ENCODE measurements around the gene FSTL3. TPM values are rescaled to one million over a fixed set of nuclear protein-coding genes. Genes with fewer than 3 reads are reported as not detected.
A peak's percentile ranks its signal among the peaks of the same experiment; 100 is the strongest.

The FSTL3 gene
- total and polyA plus RNA-seq, 2 of the 13 experiments (the other 11 are each of a cell fraction or from before 2014, with no cell fraction given), result 13.5 to 15.6 TPM

DNA sequence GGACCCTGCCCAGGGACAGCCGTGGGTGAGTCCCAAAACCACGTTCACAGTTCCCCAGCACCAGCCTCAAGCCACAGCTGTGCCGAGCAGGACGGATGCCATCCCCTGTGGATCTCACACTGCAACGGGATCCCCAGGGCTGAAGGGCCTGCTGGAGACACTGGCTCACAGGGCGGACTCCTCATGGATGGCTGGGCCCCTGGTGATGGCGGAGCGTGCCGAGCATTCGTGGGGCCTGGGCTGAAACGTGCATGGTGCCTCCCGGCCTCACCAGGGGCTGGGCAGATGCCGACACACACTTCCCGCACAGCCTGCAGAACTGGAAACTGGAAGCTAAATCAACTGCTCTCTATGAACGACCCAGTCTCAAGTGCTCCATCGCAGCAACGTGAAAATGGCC is 22.8 kb upstream of the FSTL3 start (continued):
- no peak for TF ChIP-seq TBX2 (CRISPR knock-in tag; IDR thresholded peaks at IDR 0.05; ENCODE audit: borderline replicate concordance)

DNA sequence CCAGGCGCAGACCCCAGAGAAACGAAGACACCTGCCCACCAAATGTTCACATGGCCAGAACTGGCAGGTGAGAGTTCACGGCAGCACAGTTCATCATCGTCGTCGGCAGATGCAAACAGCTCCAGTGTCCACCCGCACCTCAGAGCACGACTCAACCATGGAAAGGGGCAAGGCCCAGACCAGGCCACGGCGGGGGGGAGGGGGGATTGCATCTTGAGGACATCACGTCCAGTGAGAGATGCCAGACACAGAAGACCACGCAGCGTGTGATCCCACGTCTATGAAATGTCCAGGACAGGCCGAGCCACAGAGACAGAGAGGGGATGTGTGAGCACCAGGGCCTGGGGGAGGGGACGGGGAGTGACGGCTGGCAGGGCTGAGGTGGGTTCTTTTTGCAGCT is 20.5 kb upstream of the FSTL3 start:
- Histone ChIP-seq H3K27me3 (ENCODE audit: control insufficient read depth in 1 of 2, insufficient read depth in 2 of 2, low read length in 2 of 2) (no peaks in the 10 kb centered on the region), H3K4me2 (ENCODE audit: low read depth, low read length) (no peak overlapping the region), H3K9ac (ENCODE audit: insufficient read depth, low read depth, low read length) (no peak overlapping the region), H4K20me1 (ENCODE audit: insufficient read depth, low read length) (peaks cover 89% of the 10 kb centered on the region), H3K4me1 (ENCODE audit: insufficient read depth, low read length) (peaks cover 42% of the 10 kb centered on the region), H3K27ac (ENCODE audit: extremely low read length, insufficient read depth, low read length) (no peak overlapping the region), H3K79me2 (ENCODE audit: insufficient read depth, low read length) (peaks cover 82% of the 10 kb centered on the region), H2AFZ (ENCODE audit: low read length) (no peak overlapping the region), H3K36me3 (replicated peaks in 1 of 2; ENCODE audit: control insufficient read depth in 1 of 2, insufficient read depth in 2 of 2, low read length in 2 of 2) (peaks cover 24 to 62% of the 10 kb centered on the region in 2 experiments), H3K4me3 (replicated peaks in 1 of 3; ENCODE audit: insufficient read depth in 1 of 3, low read depth in 2 of 3, low read length in 3 of 3) (no peak overlapping the region), H3K9me3 (ENCODE audit: low read length) (no peaks in the 10 kb centered on the region)
- 0 out of 2 replicates have a peak, but pooled peaks have one; percentile 22 for TF ChIP-seq ZNF687 (CRISPR knock-in tag; IDR thresholded peaks at IDR 0.05)
- TF ChIP-seq FOXJ3 (CRISPR knock-in tag; IDR thresholded peaks at IDR 0.05; ENCODE audit: borderline replicate concordance), result no peak
- TF ChIP-seq AGO2 (optimal IDR thresholded peaks at IDR 0.05; ENCODE audit: low read depth, low read length), result peak; percentile 68
- TF ChIP-seq ZBTB49 (CRISPR knock-in tag; IDR thresholded peaks at IDR 0.05; ENCODE audit: borderline replicate concordance), result no peak
- DNase-seq (ENCODE audit: low spot score) (no peak), FAIRE-seq (no peak), ATAC-seq (no peak)
- ChIA-PET POLR2A (no interaction called here), CTCF (ENCODE audit: low intra/inter-chr PET ratio, low total read pairs) (no interaction called here)
- intact Hi-C loops (cut with micrococcal nuclease; ENCODE audit: unreplicated experiment) (no loop called here), in situ Hi-C loops (cut with HindIII; ENCODE audit: extremely low pct_ligation_motif_present, low pct_unique_long_range_greater_than_20kb) (no loop called here)
- 95% methylated on average over 15 of the region's 17 CpGs for WGBS (ENCODE audit: low lambda C conversion rate)
- BruUV-seq (replicated peaks), result no TSS peak

Data from HepG2 (cell line).